ENCODE results near the gene TLL1. TPM values are rescaled to one million over a fixed set of nuclear protein-coding genes. Genes with fewer than 3 reads are reported as not detected.

Gene TLL1
- total RNA-seq, 2 experiments from 2014 or later = not detected

DNA sequence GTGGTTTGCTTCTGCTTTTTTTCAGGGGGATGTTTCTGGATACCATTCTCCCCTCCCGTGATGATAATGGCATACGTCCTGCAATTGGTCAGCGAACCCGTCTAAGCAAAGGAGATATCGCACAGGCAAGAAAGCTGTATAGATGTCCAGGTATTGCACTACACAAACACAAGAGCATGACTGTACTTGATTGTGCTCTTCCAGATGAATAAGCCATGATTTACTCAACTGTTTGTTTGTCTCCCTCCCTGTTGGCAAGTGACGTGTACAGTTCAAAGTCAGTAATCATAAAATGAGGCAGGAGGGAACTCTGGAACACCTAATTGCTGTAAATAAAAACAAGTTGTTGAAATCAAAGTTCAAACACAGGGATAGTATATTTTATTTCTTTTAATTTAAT is 141.4 kb downstream of the TLL1 start:
- POLR2A ChIA-PET = no interaction called here
- H3K27me3 Mint-ChIP-seq = no peaks in the 10 kb centered on the region
- H3K36me3 Mint-ChIP-seq = no peaks in the 10 kb centered on the region
- no peak for ATAC-seq (ENCODE audit: low read depth)
- no peak for DNase-seq
- no peak overlapping the region for H3K4me3 Mint-ChIP-seq
- H3K4me1 Mint-ChIP-seq = no peaks in the 10 kb centered on the region
- no peak overlapping the region for H3K27ac Mint-ChIP-seq
- H3K9me3 Mint-ChIP-seq = no peaks in the 10 kb centered on the region

DNA sequence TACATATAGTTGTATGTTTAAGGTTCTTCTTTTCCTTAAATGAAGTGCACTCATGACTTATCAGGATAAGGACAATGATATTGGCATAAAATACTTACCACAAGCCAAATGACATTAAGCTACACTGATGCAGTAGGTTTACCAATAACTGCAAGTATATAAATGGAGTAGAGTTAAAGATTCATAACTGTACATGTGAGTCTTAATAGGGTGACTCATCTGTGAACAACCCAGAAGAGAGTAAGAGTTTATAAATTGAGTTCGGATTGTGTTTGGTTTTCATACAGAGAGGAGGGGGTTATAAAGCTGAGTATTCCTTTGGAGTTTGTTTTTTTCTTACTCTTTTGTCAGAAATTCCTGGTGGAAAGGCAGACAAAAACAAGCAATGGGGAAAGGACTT is 144.8 kb downstream of the TLL1 start:
- H3K27ac Mint-ChIP-seq = no peak overlapping the region
- H3K36me3 Mint-ChIP-seq = no peaks in the 10 kb centered on the region

DNA sequence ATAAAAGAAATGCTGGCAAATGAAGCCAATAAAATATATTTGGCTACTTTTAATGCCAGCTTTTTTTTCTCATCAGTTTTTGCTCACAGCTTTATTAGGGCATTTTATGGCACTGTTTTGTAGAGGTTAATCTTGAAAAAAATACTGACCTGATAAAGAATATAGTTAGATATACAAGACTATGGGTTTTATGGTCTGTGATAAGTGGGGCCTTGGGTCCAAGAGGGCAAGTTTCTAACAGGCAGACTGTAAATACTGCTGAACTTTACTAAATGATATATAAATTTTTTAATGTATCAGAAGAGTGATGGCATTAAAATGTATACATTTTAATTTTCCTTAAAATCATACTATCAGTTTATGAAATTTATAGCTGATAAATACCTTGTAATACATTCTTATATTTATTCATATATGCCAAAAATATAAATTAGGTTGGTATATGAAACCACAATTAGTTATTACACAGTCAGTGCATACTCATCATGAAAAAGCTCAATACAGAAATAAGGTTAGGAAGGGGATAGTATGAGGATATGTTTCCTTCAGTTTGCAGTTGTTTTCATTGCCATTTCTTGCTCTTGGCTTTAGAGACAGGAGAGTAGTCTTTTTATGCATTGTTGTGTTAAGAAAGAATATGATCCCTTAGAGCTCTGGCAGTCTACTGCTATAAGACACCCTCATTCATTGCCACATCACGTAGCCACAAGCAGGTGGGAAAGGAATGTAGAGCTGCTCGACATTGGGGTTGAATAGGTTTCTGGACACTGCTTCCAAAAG is 146.6 kb downstream of the TLL1 start:
- POLR2A ChIA-PET = no interaction called here
- H3K36me3 Mint-ChIP-seq = no peaks in the 10 kb centered on the region
- no peak for DNase-seq
- H3K9me3 Mint-ChIP-seq = no peaks in the 10 kb centered on the region
- H3K4me1 Mint-ChIP-seq = no peaks in the 10 kb centered on the region
- H3K27me3 Mint-ChIP-seq = no peaks in the 10 kb centered on the region
- no peak overlapping the region for H3K27ac Mint-ChIP-seq
- no peak for ATAC-seq (ENCODE audit: low read depth)
- no peak overlapping the region for H3K4me3 Mint-ChIP-seq

More for the DNA sequence above, 144.8 kb downstream of the TLL1 start:
- POLR2A ChIA-PET = no interaction called here
- no peaks in the 10 kb centered on the region for H3K4me1 Mint-ChIP-seq
- H3K4me3 Mint-ChIP-seq = no peak overlapping the region
- ATAC-seq (ENCODE audit: low read depth) = no peak
- H3K27me3 Mint-ChIP-seq = no peaks in the 10 kb centered on the region
- no peak for DNase-seq
- H3K9me3 Mint-ChIP-seq = no peaks in the 10 kb centered on the region

DNA sequence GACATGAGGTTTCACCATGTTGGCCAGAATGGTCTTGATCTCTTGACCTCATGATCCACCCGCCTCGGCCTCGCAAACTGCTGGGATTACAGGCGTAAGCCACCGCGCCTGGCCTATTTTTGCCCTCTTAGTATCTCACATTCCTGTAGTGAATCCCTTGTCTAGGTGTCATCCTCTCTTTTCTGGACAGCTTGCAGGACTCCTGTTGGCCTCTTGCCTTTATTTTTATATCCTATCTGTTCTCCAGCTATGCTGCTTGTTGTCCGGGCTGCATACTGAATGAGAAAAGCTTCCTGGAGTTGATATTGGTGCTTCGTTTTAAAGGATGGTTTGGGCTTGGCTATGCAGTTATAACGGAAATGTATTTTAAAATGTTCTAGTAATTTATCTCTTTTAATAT is 148.6 kb downstream of the TLL1 start:
- POLR2A ChIA-PET = no interaction called here
- Mint-ChIP-seq H3K27ac (no peak overlapping the region), H3K4me3 (no peak overlapping the region), H3K4me1 (no peaks in the 10 kb centered on the region), H3K9me3 (no peaks in the 10 kb centered on the region), H3K27me3 (no peaks in the 10 kb centered on the region), H3K36me3 (no peaks in the 10 kb centered on the region)
- ATAC-seq (ENCODE audit: low read depth) (no peak), DNase-seq (no peak)

DNA sequence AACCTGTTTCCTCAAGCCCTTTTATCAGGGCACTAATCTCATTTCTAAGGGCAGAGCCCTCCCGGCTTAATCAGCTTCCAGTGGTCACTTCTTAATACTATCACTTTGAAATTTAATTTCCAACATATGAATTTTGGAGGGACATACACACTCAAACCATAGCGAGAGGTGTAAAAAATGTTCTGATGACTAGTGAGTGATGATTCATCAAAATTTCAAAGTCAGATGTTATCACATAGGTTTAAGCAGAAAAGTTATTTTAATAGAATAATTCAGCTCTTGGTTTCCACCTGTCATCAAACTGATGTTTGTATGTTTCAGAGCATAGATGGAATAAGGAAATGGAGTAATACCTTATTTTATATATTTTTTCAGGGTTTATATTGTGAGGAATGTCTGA is 161.9 kb downstream of the TLL1 start:
- Mint-ChIP-seq H3K4me1 (no peaks in the 10 kb centered on the region), H3K36me3 (no peaks in the 10 kb centered on the region), H3K9me3 (no peaks in the 10 kb centered on the region), H3K27me3 (no peaks in the 10 kb centered on the region), H3K4me3 (no peak overlapping the region), H3K27ac (no peak overlapping the region)
- DNase-seq = no peak
- POLR2A ChIA-PET = no interaction called here
- no peak for ATAC-seq (ENCODE audit: low read depth)

DNA sequence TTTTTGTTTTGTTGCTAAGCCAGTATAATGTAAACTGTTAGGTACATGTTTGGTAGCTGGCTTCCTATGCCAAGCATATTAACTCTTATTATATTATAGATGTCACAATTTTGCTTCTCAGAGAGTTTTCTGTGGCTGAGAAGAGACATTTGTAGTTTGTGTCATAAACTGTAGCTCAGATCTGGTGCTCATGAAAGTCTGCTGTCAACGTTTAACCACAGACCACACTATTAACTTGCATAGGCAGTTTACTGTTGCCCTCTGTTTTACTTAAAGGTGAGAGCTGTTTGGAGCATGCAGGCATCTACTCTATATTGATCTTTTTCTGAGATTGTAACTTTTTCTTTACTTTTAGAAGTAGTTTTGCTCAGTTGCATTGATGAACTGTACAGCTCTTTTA is 166.8 kb downstream of the TLL1 start:
- Mint-ChIP-seq H3K36me3 (no peaks in the 10 kb centered on the region), H3K4me3 (no peak overlapping the region), H3K27me3 (no peaks in the 10 kb centered on the region), H3K27ac (no peak overlapping the region), H3K4me1 (no peaks in the 10 kb centered on the region), H3K9me3 (no peaks in the 10 kb centered on the region)
- ATAC-seq (ENCODE audit: low read depth) (no peak), DNase-seq (no peak)
- POLR2A ChIA-PET = no interaction called here

DNA sequence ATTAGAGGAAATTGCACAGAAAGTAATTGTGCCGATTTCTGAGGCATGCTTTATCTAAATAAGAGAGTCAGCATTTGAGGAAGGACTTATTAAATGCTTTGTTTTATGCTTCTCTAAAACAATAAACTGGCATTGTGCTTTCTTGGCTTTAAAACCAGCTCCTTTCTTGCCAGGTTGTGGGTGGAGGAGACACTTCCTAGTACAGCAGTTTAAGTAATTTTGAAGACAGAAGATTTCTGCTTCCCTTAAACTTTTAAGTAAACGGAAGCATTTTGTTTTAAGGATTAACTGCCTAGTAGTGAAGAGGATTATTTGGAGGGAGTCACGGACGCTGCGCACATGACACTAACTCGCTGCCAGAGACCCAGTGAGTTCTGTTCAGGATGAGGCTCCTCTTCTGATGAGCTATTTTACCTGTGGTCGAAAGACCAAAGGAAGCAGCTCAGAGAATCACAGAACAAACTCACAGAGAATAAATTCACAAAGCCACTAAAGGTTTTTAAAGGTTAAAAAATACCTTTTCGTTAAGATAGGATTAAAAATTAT is 169.5 kb downstream of the TLL1 start:
- Mint-ChIP-seq H3K27ac (no peak overlapping the region), H3K4me1 (no peaks in the 10 kb centered on the region), H3K4me3 (no peak overlapping the region), H3K27me3 (no peaks in the 10 kb centered on the region), H3K36me3 (no peaks in the 10 kb centered on the region), H3K9me3 (no peaks in the 10 kb centered on the region)
- ATAC-seq (ENCODE audit: low read depth) (no peak), DNase-seq (no peak)
- POLR2A ChIA-PET = no interaction called here

DNA sequence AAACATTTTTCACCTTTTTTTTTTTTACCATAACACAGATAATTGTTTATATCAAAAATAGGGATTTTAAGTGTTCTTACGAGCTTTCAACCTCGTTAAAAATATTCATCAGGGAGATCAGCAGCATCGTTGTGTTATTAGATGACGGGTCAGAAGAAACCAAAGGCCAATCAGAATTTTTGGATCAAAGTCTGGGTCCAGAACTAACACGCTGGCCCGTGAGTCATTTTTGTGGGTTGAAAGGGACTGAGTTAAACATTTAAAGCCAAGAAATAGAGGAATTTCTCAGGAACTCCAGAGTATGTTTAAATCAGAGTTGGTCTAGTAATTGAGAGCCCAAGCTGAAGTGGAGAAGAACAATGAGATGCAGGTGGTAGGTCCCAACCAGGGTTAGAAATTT is 170.8 kb downstream of the TLL1 start:
- POLR2A ChIA-PET = no interaction called here
- ATAC-seq (ENCODE audit: low read depth) = no peak

DNA sequence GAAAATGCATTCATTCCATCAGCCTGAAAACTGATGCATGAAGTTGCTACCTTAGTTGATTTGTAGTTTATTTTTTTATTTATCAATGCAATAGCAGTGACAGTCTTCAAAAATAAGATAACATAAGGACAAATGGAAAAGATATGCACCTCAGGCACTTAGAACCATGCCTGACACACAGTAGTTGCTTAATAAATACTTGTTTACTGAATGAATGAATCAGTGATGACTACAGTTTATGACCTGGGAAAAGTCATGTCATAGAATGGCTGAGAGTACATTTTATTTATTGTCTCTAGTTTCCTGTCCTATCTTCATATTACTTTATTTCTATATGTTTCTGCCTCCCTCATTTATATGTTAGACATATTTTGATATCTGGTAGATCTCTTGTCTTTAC is 171.8 kb downstream of the TLL1 start:
- Mint-ChIP-seq H3K27ac (no peak overlapping the region), H3K36me3 (no peaks in the 10 kb centered on the region), H3K27me3 (no peaks in the 10 kb centered on the region), H3K9me3 (no peaks in the 10 kb centered on the region), H3K4me3 (no peak overlapping the region), H3K4me1 (no peaks in the 10 kb centered on the region)
- POLR2A ChIA-PET = no interaction called here
- DNase-seq = no peak
- ATAC-seq (ENCODE audit: low read depth) = no peak

More for the DNA sequence above, 170.8 kb downstream of the TLL1 start:
- no peak for DNase-seq
- Mint-ChIP-seq H3K4me3 (no peak overlapping the region), H3K27me3 (no peaks in the 10 kb centered on the region), H3K9me3 (no peaks in the 10 kb centered on the region), H3K36me3 (no peaks in the 10 kb centered on the region), H3K4me1 (no peaks in the 10 kb centered on the region), H3K27ac (no peak overlapping the region)

DNA sequence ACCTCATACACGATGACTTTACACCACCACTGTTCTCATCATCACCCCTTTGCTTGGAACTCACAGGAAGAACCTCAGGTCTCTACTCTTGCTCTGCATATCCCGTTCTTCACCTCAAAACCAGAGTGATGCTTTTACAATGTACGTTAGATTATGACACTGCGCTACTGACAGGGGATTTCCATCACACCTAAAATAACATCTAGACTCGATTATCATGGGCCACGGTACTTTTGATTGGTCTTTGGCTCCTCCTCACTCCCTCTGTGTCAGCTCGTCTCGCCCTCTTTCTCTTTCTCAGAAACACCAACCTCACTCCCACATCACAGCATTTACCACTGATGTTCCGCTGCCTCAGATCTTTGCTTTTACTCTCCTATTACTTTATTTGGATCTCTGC is 172.4 kb downstream of the TLL1 start:
- DNase-seq = no peak
- no peak overlapping the region for H3K27ac Mint-ChIP-seq
- POLR2A ChIA-PET = no interaction called here
- ATAC-seq (ENCODE audit: low read depth) = no peak
- no peak overlapping the region for H3K4me3 Mint-ChIP-seq
- no peaks in the 10 kb centered on the region for H3K4me1 Mint-ChIP-seq
- no peaks in the 10 kb centered on the region for H3K36me3 Mint-ChIP-seq
- H3K9me3 Mint-ChIP-seq = no peaks in the 10 kb centered on the region
- no peaks in the 10 kb centered on the region for H3K27me3 Mint-ChIP-seq

DNA sequence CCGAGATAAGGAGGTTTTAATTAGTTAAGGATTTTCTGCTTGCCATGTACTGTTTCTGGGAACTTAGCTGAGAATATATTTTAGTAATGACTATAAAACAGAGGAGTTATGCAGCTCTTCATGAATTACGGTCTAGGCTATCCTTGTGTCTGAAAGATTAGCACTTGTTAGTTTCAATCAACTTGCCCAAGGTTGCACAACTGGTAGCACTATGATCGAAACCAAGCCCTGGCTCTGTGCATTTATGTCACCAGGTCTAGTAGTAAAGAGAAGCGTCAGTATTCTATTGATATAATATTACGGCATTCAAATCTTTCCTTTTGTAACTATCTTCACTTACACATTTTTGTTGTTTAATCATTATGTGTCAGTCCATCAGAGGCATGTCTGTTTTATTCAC is 176.0 kb downstream of the TLL1 start:
- no peak for ATAC-seq (ENCODE audit: low read depth)
- no peaks in the 10 kb centered on the region for H3K27me3 Mint-ChIP-seq
- H3K4me3 Mint-ChIP-seq = no peak overlapping the region

DNA sequence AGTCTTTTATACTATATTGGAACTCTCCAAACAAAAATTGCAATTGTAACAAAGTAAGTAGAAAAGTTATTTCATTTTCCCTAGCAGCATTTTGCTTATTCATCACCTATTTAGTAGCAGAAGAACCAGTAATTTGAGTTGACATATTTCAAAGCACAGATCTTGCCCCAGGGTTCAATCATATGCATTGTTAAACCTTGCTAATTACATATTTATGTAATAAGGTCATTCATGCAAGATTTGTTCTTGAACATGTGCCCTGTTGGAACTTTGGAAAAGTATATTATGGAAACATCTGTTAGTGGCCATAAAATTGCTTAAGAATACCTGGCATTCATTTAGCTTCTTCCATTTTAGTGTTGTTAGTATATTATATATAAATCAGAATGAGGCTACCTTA is 191.7 kb downstream of the TLL1 start:
- Mint-ChIP-seq H3K36me3 (no peaks in the 10 kb centered on the region), H3K27ac (no peak overlapping the region), H3K4me3 (no peak overlapping the region), H3K27me3 (no peaks in the 10 kb centered on the region), H3K4me1 (no peaks in the 10 kb centered on the region), H3K9me3 (no peaks in the 10 kb centered on the region)
- POLR2A ChIA-PET = no interaction called here
- DNase-seq (no peak), ATAC-seq (ENCODE audit: low read depth) (no peak)

More for the DNA sequence above, 176.0 kb downstream of the TLL1 start:
- no peaks in the 10 kb centered on the region for H3K36me3 Mint-ChIP-seq
- no peaks in the 10 kb centered on the region for H3K9me3 Mint-ChIP-seq
- no peak overlapping the region for H3K27ac Mint-ChIP-seq
- no peaks in the 10 kb centered on the region for H3K4me1 Mint-ChIP-seq
- POLR2A ChIA-PET = no interaction called here
- DNase-seq = no peak

DNA sequence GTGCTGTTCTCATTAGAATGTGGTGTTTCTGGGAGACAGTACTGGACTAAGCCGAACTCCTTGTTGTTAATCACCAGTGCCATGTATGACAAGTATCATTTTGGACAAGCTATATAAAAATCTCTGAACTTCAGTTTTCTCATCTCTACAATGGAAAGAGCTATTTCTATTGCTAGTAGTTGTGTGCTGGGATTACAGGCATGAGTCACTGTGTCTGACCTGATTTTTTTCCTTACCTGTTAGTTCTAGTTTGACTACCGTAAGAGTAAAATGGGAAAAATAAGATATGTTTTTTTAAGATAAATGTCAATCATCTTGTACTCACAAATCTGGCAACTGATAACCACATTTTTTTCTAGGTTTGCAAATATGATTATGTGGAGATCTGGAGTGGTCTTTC is 192.3 kb downstream of the TLL1 start:
- no peak for ATAC-seq (ENCODE audit: low read depth)
- POLR2A ChIA-PET = no interaction called here
- no peaks in the 10 kb centered on the region for H3K9me3 Mint-ChIP-seq
- no peaks in the 10 kb centered on the region for H3K36me3 Mint-ChIP-seq
- H3K4me3 Mint-ChIP-seq = no peak overlapping the region
- H3K27ac Mint-ChIP-seq = no peak overlapping the region
- H3K4me1 Mint-ChIP-seq = no peaks in the 10 kb centered on the region
- H3K27me3 Mint-ChIP-seq = no peaks in the 10 kb centered on the region
- no peak for DNase-seq

DNA sequence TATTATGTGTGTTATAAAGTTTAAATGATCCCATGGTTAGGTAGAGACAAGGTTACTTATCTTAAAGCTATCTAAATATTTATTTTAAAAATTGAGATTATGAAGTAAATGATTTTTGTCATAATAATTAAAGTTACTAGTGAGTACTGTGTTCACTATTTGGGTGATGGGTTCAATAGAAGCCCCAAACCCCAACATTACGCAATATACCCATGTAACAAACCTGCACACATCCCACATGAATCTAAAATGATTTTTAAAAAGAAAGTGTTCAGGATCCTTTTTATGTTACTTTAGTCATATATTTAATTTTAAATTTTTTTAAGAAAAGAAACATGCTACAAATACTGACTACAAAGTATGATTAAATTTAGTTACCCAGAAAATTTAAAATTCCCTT is 193.9 kb downstream of the TLL1 start:
- ATAC-seq (ENCODE audit: low read depth) (no peak), DNase-seq (no peak)
- Mint-ChIP-seq H3K9me3 (no peaks in the 10 kb centered on the region), H3K27me3 (no peaks in the 10 kb centered on the region), H3K27ac (no peak overlapping the region), H3K4me3 (no peak overlapping the region), H3K4me1 (no peaks in the 10 kb centered on the region), H3K36me3 (no peaks in the 10 kb centered on the region)
- POLR2A ChIA-PET = no interaction called here

All from activated naive CD8-positive, alpha-beta T cell treated with anti-CD3 and anti-CD28 coated beads, Interleukin-2, amount 10 ng/mL, durations not matched to agents 7 days and 5 days (primary cell).